ENCODE results near the gene ZNF407. TPM values are rescaled to one million over a fixed set of nuclear protein-coding genes. Genes with fewer than 3 reads are reported as not detected.

The ZNF407 gene
- total and polyA plus RNA-seq, 2 experiments from 2014 or later = 2.1 to 10.4 TPM

GRCh38 chr18:74840492-74841167 lies 243.0 kb downstream of the ZNF407 start:
- no peak overlapping the region for H3K27ac Mint-ChIP-seq
- Histone ChIP-seq H3K27me3 (ENCODE audit: insufficient read depth) (no peaks in the 10 kb centered on the region), H3K79me2 (replicated peaks; ENCODE audit: insufficient read depth) (no peaks in the 10 kb centered on the region), H3K36me3 (ENCODE audit: insufficient read depth) (no peaks in the 10 kb centered on the region), H3K9me2 (ENCODE audit: insufficient read depth) (0 out of 2 replicates have a peak, but pooled peaks cover 3% of the 10 kb centered on the region), H3K4me2 (no peak overlapping the region), H3F3A (replicated peaks; ENCODE audit: low read depth) (no peaks in the 10 kb centered on the region), H2AFZ (no peak overlapping the region), H3K4me3 (no peak overlapping the region), H4K20me1 (replicated peaks; ENCODE audit: insufficient read depth) (no peaks in the 10 kb centered on the region), H3K4me1 (ENCODE audit: insufficient read depth) (peaks cover 5% of the 10 kb centered on the region; the same call in 1 of the 2 replicates), H3K27ac (ENCODE audit: low read depth) (no peak overlapping the region)
- no peak for ATAC-seq
- H3K9me3 Mint-ChIP-seq = no peaks in the 10 kb centered on the region
- peaks cover 5% of the 10 kb centered on the region for H3K27me3 Mint-ChIP-seq (ENCODE audit: insufficient read depth, low read depth, poor library complexity)
- no peaks in the 10 kb centered on the region for H3K36me3 Mint-ChIP-seq (ENCODE audit: low read depth)
- no peak for DNase-seq (ENCODE audit: low spot score)
- TF ChIP-seq ZNF114 (CRISPR knock-in tag; IDR thresholded peaks at IDR 0.05) = no peak
- no peak for TF ChIP-seq EZH2 (IDR thresholded peaks at IDR 0.05; ENCODE audit: low read depth, unreplicated experiment)
- TF ChIP-seq NANOG (IDR thresholded peaks at IDR 0.05; ENCODE audit: borderline replicate concordance) = no peak
- no peak for TF ChIP-seq ETS1 (IDR thresholded peaks at IDR 0.05)
- TF ChIP-seq CREB1 (CRISPR knock-in tag; IDR thresholded peaks at IDR 0.05; ENCODE audit: low read depth) = no peak
- TF ChIP-seq POLR2AphosphoS5 (IDR thresholded peaks at IDR 0.05; ENCODE audit: low read depth) = no peak
- no peak for TF ChIP-seq JUNB (IDR thresholded peaks at IDR 0.05; ENCODE audit: unreplicated experiment)
- TF ChIP-seq ZNF462 (CRISPR knock-in tag; IDR thresholded peaks at IDR 0.05) = no peak
- TF ChIP-seq EZH2phosphoT487 (IDR thresholded peaks at IDR 0.05; ENCODE audit: unreplicated experiment) = no peak
- TF ChIP-seq ZNF331 (CRISPR knock-in tag; IDR thresholded peaks at IDR 0.05; ENCODE audit: low read depth) = no peak
- no peak for TF ChIP-seq CTCF (conservative IDR thresholded peaks at IDR 0.05; ENCODE audit: low read depth in 2 of 2)
- no peak for TF ChIP-seq REST (IDR thresholded peaks at IDR 0.05; ENCODE audit: unreplicated experiment)
- TF ChIP-seq STAT1 (IDR thresholded peaks at IDR 0.05; ENCODE audit: unreplicated experiment) = no peak
- no peak overlapping the region for H3K4me3 Mint-ChIP-seq
- H3K4me1 Mint-ChIP-seq = peaks cover 25% of the 10 kb centered on the region
